Suppressor macrophage (primary cell): ENCODE measurements around the gene MINDY4.

Source experiments
- DNase-seq, 4 experiments: peaks; one replicate each; pipeline ENCODE4 v3.0.0-alpha.2; 2020 to 2022

MINDY4 gene

DNA sequence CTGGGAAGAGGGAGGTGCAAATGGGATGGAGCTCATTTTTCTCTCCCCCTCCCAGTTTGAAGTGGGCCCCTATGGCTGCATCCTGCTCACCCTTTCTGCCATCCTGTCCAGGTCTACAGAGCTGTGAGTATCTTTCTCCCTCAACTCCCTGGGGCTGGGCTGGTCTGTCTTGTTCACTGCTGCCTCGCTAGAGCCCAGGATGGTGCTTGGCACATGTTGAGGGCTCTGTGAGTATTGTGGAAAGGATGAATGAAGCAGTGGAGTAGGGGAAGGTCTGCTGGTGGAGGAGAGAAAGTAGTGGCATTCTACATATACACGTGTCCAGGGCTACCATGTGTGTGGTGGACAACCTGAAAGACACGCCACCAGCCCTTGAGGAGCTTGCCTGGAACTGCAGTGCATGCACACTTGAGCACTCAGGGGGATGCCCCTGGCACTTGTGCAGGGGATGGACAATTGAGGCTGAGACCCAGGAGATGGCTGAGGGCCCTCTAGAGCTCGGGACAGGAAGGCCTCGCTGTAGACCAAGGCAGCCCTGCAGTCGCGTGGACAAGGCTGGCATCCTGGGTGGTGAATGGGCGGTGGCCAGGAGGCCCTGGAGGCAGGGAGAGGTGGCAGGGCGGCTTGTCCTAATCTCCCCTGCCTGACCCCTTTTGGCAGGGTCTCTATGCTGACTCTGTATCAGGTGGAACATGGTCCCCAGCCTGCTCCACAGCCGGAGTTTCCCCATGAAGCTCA lies 88.2 kb downstream of the MINDY4 start:
- DNase-seq: no peak

DNA sequence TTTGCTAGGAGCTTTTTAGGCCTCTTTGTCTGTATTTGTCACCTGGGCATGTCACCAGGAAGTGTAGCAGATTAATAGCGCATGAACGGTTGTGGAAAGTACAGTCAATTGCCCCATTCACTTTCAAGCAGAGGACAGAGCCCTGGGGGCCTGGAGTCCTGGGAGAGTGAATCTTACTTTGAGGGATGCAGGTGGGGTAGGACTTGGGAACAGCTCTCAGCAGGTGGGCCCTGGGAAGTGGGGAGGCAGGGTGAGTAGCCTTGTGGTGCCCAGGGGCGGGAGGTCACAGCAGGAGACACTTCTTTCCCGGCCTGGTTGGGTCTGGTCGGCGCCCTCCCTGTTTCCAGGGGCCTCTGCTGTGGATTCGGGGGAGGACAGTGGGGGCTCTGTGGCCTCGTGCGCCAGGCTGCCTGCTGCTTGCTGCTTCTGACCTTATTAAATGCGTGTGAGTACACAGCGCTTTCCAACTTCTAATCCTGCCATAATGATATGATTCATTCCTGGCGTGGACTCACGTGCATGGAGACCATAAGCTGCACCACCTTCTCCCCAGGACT lies 88.8 kb downstream of the MINDY4 start:
- DNase-seq: no peak

DNA sequence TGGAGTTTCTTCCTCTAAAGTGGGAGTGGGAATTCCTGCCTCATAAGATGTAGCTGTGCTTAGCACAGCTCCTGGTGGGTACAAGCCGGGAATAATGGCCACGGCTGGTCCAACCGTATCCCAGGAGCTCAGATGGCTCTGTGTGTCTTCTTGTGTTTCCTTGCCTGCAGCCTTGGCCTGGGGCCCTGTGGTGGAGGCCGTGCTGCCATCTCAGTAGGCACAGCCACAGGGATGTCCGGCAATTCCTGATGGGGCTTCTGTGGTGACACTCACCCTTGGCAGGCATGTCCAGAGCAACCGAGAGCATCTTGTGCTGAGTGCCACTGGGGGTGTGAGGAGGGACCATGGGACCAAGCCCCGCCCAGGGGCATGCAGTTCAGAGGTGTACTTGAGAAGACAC lies 90.4 kb downstream of the MINDY4 start:
- no peak for DNase-seq

DNA sequence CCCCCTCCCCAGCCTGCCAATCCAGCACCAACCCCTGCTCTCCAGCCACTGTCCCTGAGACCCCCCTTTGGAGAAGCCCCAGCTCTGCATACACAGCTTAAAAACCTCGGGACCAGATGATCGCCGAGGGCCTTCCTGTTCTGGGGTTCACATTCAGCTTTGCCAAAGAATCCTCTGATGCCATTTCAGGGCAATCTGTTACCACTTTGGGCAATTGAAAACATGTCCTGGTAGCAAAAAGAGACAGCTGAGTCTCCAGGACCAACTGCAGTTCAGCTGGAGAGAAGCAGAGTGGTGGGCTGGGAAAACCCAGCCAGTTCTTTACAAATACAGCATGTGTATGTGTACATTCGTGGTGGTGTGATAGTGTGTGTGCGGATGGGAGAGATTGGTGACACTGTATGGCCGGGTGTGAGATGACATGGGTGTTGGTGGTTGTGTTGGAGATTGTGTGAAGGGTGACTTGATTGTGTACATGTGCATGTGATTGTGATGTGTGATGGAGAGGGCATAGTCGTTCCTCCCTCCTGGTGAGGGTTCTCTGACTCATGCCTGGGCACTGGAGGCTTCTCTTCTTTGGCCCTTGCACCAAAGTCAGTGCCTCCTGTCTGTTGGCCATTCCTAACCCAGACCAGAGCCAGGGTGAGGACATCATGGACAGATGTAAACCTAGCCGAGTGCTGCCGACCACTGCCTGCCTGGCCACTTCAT lies 91.9 kb downstream of the MINDY4 start:
- DNase-seq: no peak

DNA sequence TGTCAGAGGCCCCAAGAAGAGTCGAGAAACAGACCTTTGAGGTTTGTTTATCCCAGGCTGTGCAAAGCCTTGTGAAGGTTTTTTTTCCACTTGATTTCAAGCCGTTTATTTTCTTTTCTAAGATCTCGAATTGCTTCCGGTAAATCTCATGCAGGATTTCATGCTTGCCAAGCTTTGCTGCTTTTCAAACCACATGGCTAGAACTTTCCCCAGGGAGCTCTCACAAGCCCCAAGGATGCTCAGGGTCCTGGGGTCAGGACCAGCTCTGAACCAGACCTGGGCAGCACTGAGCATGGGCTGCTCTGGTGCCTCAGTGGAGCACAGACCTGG lies 92.5 kb downstream of the MINDY4 start:
- no peak for DNase-seq

DNA sequence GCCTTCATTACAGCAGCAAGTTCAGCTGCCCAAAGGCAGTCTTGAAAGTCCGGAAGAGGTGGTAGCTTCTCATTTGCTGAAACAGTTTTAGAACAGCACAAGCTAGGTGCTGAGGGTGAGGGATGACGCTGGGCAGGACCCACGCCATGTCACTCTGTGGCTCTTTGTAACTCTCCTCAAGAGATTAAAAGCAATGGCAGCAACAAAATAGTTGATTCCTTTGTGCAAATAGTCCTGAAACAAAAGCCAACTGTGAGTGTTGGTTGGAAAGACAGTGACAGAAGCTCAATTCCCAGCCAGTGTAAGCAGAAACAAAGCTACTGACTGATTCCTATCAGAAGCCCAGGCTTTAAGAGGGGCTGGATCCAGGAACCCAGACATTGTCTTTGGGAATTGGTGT lies 92.9 kb downstream of the MINDY4 start:
- no peak for DNase-seq

DNA sequence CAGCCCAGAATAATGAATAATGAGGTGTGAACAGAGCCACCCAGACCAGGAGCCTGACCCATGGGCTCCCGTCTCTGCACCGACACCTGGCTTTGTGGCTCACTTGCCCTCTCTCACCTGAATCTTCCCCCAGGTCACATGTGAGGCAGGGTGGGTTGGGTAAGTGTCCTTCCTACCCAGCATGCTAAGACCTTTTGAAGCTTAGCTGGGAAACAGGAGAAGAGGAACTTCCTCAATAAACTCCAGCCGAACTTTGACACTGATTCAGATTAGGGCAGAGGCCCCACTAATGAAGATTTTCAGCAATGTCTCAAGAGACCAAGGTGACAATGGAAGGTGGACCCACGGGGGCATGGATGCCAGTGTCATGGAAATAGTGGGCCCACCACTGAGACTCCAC lies 93.9 kb downstream of the MINDY4 start:
- peak in 2 of 4 experiments; percentile 26 to 34 for DNase-seq

DNA sequence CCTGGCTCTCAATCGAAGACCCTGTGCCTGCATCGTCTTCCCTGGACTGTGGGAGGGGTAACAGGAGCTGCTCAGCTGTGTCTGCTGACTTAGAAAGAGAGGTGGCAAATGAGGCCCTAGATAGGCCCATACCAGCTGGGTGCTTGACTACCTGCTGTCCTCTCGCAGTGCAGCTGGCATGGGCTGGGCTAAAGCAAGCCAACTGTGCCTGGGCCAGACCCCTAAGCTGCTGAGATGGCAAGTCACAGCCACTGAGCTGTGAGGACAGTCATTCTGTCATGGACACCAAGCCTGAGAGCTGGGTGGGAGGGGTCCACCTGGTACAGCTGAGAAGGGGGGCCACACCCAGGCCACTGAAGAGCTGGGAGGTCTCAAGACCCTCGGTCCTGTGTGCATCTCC lies 94.6 kb downstream of the MINDY4 start:
- no peak for DNase-seq

DNA sequence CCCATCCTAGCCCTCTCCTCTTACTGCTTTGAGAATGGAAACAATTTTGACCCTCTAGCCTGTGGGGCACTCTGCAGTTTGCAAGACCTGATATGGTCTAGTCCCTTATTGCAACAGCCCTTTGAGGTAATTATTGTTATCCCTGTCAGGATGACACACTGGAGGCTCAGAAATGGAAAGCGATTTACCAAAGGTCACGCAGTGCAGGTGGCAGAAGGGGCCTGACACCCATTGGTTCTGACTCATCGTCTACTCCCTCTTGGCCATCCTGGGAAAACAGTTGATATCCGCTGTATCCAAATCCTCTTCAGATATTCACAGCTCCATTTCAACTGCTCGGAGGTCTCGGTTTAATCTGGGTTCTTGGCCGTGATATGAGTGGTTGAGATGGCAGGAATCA lies 95.7 kb downstream of the MINDY4 start:
- DNase-seq: peak in 1 of 4 experiments; percentile 26

DNA sequence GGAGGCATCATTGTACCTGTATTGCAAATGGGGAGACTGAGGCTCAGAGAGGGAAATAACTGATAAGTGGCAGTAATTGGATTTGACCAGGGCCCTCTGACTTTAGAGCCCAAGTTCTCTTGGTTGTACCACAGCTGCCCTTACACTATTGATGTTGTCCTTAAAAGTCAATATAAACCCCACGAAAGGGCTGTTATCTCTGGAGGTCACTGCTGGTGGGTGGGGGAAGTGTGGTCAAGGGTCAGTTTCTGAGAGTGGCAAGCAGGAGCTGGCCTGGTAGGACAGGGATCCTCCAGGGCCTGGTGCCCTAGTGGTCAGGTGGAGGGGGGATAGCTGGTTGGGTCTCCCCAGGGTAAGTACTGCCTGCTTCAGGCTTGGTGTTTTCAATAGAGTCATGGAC lies 96.3 kb downstream of the MINDY4 start:
- DNase-seq: no peak

DNA sequence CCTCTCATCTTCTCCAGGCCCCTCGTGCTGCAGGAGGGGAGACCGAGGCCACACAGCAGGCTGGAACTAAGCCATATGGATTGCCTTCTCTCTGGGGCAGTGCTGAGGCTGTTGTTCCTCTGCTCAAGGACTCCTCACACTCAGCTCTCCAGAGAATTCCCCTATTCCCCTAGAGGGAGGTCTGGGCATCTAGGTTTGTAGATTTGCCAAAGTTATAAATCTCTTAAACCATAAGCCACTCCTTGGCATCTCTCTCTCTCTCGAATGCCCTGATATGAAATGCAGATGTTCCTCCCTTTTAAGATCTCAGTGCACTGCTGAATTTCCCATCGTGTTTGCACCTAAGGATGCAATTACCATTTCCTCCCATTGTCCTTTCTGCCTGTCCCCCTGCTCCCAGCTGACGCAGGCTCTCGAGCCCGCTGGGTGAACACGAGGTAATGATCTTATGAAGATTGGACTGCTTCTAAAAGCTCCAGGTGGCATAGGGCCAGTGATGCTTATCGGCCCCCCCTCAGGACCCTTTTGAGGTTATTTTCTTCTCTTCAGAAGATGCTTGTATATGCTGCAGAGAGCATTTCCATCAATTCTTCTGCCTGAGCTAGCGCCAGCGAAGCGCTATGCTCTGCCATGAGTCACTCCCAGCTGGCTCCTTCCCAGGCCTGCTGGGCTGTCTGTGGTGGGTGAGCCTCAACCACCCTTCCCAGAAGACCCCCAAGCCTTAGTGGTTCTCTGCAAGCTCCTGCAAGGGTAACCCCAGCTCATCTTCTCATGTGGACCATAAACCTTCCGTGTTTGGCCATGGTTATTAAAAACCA lies 98.8 kb downstream of the MINDY4 start:
- no peak for DNase-seq

DNA sequence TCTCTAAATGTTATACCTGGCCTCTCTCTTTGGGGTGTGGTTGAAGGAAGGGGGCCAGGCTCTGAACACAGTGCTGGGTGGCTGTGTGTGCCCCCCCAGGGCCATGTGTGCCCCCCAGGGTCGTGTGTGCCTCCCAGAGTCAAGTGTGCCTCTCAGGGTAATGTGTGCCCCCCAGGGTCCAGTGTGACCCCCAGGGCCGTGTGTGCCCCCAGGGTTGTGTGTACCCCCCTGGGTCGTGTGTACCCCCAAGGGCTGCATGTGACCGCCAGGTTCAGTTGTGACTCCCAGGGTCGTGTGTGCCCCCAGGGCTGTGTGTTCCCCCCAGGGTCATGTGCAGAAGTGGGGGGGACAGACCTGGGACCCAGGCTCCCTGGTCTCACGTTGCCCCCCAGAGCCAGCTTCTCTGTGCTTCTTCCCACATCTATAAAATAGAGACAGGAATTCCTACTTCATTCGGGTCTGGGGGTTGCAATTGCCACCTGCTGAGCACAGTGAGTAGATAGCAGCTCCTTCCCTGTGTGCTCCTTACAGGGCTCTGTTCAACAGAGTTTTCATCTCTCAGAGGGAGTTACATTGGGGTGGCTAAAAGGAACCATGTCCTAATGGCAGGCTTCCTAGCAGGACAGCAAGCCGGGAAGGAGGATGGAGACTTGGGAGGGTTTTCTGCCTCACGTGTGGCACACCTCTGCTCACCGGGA lies 99.8 kb downstream of the MINDY4 start:
- no peak for DNase-seq

DNA sequence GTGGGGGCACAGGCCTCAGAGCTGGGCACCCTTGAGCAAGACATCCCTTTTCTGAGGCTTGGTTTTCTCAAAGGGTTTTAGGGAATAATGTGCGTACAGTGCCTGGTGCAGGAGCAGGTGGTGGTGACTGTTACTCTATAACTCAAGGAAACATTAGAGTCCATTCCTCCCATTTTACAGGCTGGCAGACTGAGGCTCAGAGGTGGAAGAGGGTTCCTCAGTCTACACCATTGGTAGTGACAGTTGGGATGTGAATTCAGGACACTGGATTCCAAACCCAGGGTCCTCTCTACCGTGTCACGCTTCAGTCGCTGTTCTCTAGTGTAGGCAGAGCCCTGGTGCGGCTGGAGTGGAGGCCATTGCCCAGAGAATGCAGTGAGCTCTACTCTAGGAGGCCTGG lies 100.4 kb downstream of the MINDY4 start:
- DNase-seq: no peak

DNA sequence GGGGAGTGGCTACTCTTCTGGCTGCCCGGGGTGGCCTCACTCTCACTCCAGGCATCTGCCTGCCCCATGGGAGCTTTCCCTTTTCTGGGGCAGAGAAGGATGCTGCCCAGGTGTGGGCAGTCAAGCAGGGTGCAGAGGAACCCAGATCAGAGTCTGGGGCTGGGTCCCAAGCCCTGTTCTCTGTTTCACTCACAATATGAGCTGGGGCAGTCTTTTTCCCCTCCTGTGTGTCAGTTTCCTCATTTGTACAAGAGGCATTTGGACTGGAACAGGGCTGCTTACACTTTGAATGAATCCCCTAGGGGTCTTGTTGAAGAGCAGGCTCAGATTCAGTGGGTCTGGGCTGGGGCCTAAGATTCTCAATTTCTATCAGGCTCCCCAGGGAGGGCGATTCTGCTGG lies 102.0 kb downstream of the MINDY4 start:
- DNase-seq: no peak

DNA sequence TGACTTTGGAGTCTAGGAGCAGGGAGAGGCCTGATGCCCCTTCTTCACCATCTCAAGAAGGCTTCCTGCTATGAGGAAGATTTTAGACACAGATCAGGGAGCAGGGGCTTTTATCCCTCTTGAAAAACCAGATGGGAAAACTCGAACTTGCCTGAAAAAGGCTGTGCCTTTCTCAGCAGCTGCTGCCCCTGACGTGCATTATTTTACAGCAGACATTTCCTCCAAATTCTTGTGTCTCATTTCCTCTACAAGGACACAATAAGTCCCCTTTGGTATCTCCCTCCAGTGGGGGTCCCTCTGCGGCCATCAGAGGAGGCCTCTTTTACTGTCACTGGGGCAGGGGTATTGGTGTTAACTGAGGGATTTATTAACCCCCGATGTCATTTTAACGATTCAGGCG lies 102.4 kb downstream of the MINDY4 start:
- DNase-seq: no peak

DNA sequence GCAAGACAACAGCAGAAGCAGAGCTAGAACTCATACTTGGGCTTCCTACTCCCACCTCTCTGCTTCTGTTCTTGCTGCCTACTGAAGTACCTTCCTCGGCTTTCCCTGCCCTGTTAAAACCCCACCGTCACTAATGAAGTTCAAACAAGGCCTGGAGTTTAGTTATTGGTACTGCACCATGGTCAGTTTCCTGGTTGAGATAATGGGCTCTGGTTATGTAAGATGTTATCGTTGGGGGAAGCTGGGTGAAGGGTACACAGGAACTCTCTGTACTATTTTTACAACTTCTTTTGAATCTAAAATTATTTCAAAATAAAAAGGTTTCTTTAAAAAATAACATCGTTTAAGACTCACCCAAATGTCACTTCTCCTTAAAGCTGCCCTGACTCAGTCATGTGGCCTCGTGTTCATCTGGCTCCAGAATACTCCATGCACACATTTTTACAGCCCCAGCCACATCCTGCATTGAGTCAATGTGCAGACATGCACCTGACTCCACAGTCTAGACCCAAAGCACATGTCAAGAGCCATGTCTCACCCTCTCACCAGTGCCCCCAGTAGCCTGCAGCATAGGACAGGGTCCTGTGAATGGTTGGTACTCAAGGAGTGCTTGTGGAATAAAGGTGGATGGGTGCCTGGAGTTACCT lies 103.6 kb downstream of the MINDY4 start:
- DNase-seq: peak in 3 of 4 experiments; percentile 36 to 56 (median 50)

DNA sequence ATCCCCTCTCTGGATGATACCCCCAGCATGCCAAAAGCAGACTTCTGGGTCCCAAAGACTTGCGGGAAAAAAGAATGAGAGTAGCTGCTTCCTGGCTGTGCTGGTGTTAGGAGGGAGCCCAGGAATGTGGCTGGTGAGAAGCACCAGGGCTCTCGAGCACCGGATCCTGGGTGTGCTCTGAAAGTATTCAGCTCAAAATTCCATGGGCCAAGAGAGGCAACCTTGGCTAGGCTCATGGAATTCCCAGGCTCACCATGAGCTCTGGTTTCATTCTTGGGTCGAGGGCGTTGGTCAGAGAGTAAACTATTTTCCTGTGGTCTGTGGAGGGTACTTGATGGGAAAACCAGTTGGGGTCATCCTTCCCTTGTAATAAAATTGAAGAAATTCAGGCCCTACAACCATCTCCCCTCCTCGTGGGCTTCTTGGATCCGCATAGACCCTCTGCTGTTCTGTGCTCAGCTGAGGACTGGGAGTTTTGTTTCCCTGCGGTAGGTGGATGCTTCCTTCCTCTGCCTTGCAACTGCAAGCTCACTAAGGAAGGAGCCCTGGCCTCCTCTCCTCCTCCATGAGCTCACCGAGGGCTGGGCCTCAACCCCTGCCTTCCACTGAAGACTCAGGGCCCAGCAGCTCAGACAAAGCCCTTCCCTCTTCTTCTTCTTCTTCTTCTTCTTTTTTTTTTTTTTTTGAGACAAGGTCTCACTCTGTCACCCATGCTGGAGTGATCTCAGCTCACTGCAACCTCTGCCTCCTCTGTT lies 106.0 kb downstream of the MINDY4 start:
- peak; percentile 56 to 85 (median 78) for DNase-seq

DNA sequence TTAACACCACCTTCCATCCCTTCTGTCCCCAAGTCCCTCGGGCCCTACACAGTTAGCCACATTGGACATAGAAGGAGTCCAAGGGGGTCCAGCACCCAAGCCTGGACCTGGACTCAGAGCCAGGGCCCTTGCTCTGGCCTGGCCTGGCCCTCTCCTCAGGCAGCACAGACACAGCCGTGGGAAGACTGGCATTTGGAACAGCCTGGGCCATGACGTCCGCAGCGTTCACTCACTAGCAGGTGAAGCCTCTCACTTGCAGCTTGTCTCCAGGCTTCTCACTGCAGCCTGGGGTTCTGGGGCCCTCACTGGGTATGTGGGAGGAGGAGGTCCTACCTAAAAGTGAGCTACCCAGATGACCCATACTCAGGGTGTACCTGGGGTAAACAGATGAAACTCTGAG lies 106.8 kb downstream of the MINDY4 start:
- no peak for DNase-seq

DNA sequence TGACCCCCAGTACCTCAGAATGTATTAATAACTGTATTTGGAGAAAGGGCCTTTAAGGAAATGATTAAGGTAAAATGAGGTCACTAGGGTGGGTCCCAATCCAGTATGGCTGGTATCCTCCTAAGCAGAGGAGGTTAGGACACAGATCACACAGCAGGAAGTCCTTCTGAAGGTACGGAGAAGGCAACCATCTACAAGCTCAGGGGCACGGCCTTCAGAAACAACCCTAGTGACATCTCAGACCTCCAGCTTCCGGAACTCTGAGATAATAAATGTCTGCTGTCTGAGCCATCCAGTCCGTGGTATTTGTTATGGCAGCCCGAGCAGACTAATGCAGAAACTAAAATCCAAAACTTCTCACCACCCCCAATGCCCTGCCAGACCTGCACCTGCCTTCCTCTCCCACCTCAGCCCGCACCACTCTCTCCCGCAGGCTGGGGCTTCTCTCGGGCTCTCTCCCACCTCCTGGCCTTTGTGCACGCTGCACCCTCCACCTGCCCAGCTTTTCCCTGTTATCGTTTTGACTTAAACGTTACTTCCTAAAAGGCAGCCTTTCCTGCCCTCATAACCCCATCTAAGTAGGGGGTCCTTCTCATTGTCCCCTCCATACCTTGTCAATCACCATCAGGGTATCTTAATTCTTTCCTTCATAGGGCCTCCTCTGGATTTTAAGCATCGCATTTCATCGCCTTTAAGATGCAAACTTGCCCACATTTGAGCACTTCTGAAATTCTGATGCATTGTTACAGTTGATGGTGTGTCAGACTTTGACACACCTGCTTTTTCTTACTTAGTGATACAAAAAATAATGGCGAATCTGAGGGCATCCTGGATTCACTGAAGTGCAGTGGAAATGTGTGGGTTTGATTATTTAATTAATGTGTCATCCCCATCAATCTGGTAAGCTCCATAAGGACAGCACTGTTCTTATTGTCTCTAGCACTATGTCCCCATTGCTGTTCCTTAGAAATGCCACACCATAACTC lies 108.2 kb downstream of the MINDY4 start:
- DNase-seq: no peak

DNA sequence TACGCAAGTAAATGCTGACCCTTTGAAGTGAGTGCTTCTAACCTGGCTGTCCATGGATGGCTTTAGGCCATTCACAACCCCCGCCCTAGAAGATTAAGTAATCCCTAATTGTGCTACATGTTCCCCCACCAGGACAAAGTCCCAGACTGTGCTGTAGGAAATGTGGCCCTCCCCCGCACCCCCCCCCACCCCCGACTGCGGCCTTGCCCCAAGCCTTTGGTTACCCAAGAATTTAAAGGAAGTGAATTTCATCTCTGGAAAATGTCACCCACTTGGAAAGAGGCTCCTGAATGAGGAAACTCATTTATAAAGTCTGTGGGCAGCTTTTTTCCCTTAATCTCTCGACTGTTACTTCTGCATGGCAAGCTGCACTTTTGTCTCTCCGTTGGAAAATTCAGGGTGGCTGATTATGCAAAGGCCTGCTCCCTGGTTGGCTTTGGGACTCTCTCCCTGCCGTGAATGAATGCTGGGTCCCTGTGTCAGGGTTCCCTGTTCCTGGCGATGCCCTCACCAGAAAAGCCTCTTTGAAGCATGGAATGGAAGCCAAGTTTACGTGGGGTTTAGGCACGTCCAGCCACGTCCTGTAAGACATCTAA lies 109.0 kb downstream of the MINDY4 start:
- peak; percentile 44 to 80 (median 71) for DNase-seq
